CD14-positive monocyte (primary cell): ENCODE measurements around the gene CADM1. TPM values are rescaled to one million over a fixed set of nuclear protein-coding genes. Genes with fewer than 3 reads are reported as not detected.

ENCODE experiments used
- DNase-seq, 3 donors: peaks; one replicate each; pipeline ENCODE4 v3.0.0-alpha.2; 2011 to 2022
- H2AFZ ChIP-seq: 2 replicates; pipeline ENCODE4 v1.6.0; 2012; ENCODE audit warnings: mild to moderate bottlenecking, low read depth, low read length, inconsistent platforms; ENCODE audit not compliant: insufficient read depth, poor library complexity, severe bottlenecking
- H3K27ac ChIP-seq, 2 donors: 1 replicate in 1 of 2; 2 replicates in 1 of 2; pipeline ENCODE4 v1.5.1; 2012 to 2013; ENCODE audit warnings: low read length in 2 of 2, control low read depth in 1 of 2, inconsistent platforms in 1 of 2, low read depth in 1 of 2, mild to moderate bottlenecking in 1 of 2
- H3K27me3 ChIP-seq, 2 donors: one replicate each; pipeline versions ENCODE4 v1.6.0 to v1.6.1; 2011 to 2013; ENCODE audit warnings: low read length in 2 of 2; ENCODE audit not compliant: control insufficient read depth in 2 of 2, insufficient read depth in 2 of 2
- H3K36me3 ChIP-seq, 2 donors: replicated peaks in 1 of 2; 1 replicate in 1 of 2; 2 replicates in 1 of 2; pipeline versions ENCODE4 v1.5.1 to v1.6.1; 2012 to 2013; ENCODE audit warnings: low read length in 2 of 2, control low read depth in 1 of 2, inconsistent platforms in 1 of 2, mild to moderate bottlenecking in 1 of 2; ENCODE audit not compliant: insufficient read depth in 2 of 2, control insufficient read depth in 1 of 2
- H3K4me1 ChIP-seq, 2 donors: 1 replicate in 1 of 2; 2 replicates in 1 of 2; pipeline versions ENCODE4 v1.5.1 to v1.6.1; 2012 to 2013; ENCODE audit warnings: low read length in 2 of 2, control low read depth in 1 of 2, inconsistent platforms in 1 of 2, mild to moderate bottlenecking in 1 of 2, moderate library complexity in 1 of 2; ENCODE audit not compliant: insufficient read depth in 2 of 2, control insufficient read depth in 1 of 2
- H3K4me2 ChIP-seq: replicated peaks from 2 replicates; pipeline ENCODE3; 2012; ENCODE audit warnings: low read length, moderate library complexity, mild to moderate bottlenecking; ENCODE audit not compliant: poor library complexity, severe bottlenecking; ENCODE audit errors: extremely low read depth
- H3K4me3 ChIP-seq, 3 experiments: fragments of 200-600 bp in 1 of 3; sonication (generic) in 1 of 3; replicated peaks in 1 of 3; 1 replicate in 2 of 3; 2 replicates in 1 of 3; pipeline ENCODE4 v1.5.1; 2011 to 2013; ENCODE audit warnings: low read length in 3 of 3, mild to moderate bottlenecking in 3 of 3, control low read depth in 2 of 3, low read depth in 2 of 3, inconsistent platforms in 1 of 3, moderate library complexity in 1 of 3
- H3K79me2 ChIP-seq: 2 replicates; pipeline ENCODE4 v1.6.0; 2012; ENCODE audit warnings: mild to moderate bottlenecking, control low read depth, inconsistent platforms, low read length, moderate library complexity; ENCODE audit not compliant: insufficient read depth
- H3K9ac ChIP-seq: 2 replicates; pipeline ENCODE4 v1.6.0; 2017; ENCODE audit warnings: low read length, mild to moderate bottlenecking; ENCODE audit not compliant: insufficient read depth, poor library complexity, severe bottlenecking
- H3K9me3 ChIP-seq, 2 donors: replicated peaks in 1 of 2; 1 replicate in 1 of 2; 2 replicates in 1 of 2; pipeline versions ENCODE4 v1.5.1 to v1.6.1; 2012 to 2013; ENCODE audit warnings: low read length in 2 of 2, control low read depth in 1 of 2; ENCODE audit not compliant: control insufficient read depth in 1 of 2, insufficient read depth in 1 of 2
- H4K20me1 ChIP-seq: 2 replicates; pipeline ENCODE4 v1.6.0; 2012; ENCODE audit warnings: mild to moderate bottlenecking, low read length, control low read depth, moderate library complexity; ENCODE audit not compliant: insufficient read depth
- H3K27ac Mint-ChIP-seq, 7 donors: one replicate each; pipeline ENCODE4 v1.8.0; 2020; ENCODE audit warnings: mild to moderate bottlenecking in 7 of 7, mixed read lengths in 7 of 7, moderate library complexity in 6 of 7, inconsistent platforms in 2 of 7
- H3K27me3 Mint-ChIP-seq, 3 donors: one replicate each; pipeline ENCODE4 v1.8.0; 2021 to 2022; ENCODE audit warnings: low read depth in 3 of 3, mild to moderate bottlenecking in 3 of 3, mixed read lengths in 3 of 3, moderate library complexity in 3 of 3, inconsistent platforms in 1 of 3
- H3K36me3 Mint-ChIP-seq, 2 donors: one replicate each; pipeline ENCODE4 v1.8.0; 2020; ENCODE audit warnings: mixed read lengths in 2 of 2, inconsistent platforms in 1 of 2, mild to moderate bottlenecking in 1 of 2
- H3K4me1 Mint-ChIP-seq: one replicate; pipeline ENCODE4 v1.8.0; 2020; ENCODE audit warnings: mild to moderate bottlenecking, mixed read lengths
- H3K4me3 Mint-ChIP-seq, 2 donors: one replicate each; pipeline ENCODE4 v1.8.0; 2020; ENCODE audit warnings: mild to moderate bottlenecking in 2 of 2, mixed read lengths in 2 of 2, moderate library complexity in 1 of 2
- H3K9me3 Mint-ChIP-seq, 7 donors: one replicate each; pipeline ENCODE4 v1.8.0; 2020 to 2022; ENCODE audit warnings: mixed read lengths in 7 of 7, mild to moderate bottlenecking in 6 of 7, moderate library complexity in 6 of 7, inconsistent platforms in 2 of 7
- CTCF ChIP-seq: fragments of 200-600 bp; IDR thresholded peaks from one replicate; pipeline ENCODE4 v1.8.0; 2022; ENCODE audit warnings: antibody characterized with exemption, mild to moderate bottlenecking
- WGBS: methylation state at CpG from one replicate; pipeline ENCODE4 v1.1.5; 2013; ENCODE audit warnings: missing lambda C conversion rate; ENCODE audit not compliant: insufficient coverage; 5-methylcytosine and 5-hydroxymethylcytosine counted together
- intact Hi-C, 2 donors: fragments of 100-400 bp; cut with micrococcal nuclease; formaldehyde crosslinking; loops; one replicate each; pipeline versions ENCODE4 v1.15.0 to v1.15.1; 2023
- polyA plus RNA-seq, 3 donors: library from polyadenylated mRNA; depleted of rRNA in 1 of 3; unstranded in 2 of 3; stranded (reverse) in 1 of 3; fragments of 300-500 nt in 2 of 3; fragments of >200 nt in 1 of 3; fragmentation: Illumina TruSeq in 2 of 3; gene quantifications; 1 replicate in 2 of 3; 2 replicates in 1 of 3; pipeline ENCODE4 v1.2.3, GENCODE V29; 2012 to 2021

CADM1 gene
- polyA plus RNA-seq, 3 donors = not detected

- Histone ChIP-seq H3K4me2 (no peak overlapping the region), H3K27ac (no peak overlapping the region), H3K79me2 (no peaks in the 10 kb centered on the region), H3K4me1 (no peaks in the 10 kb centered on the region), H4K20me1 (no peaks in the 10 kb centered on the region), H3K27me3 (no peaks in the 10 kb centered on the region), H3K9me3 (peaks cover 0 to 5% of the 10 kb centered on the region in 2 donors), H3K9ac (no peak overlapping the region), H3K4me3 (no peak overlapping the region), H2AFZ (no peak overlapping the region), H3K36me3 (no peaks in the 10 kb centered on the region)
- peaks cover 0 to 1% (median 0%) of the 10 kb centered on the region in 3 donors for H3K27me3 Mint-ChIP-seq
- H3K27ac Mint-ChIP-seq = no peak overlapping the region
- peaks cover 0 to 9% (median 3%) of the 10 kb centered on the region in 7 donors for H3K9me3 Mint-ChIP-seq
- H3K4me1 Mint-ChIP-seq = no peaks in the 10 kb centered on the region
- intact Hi-C loops = no loop called here
- no peaks in the 10 kb centered on the region for H3K36me3 Mint-ChIP-seq
- DNase-seq = no peak
- no peak overlapping the region for H3K4me3 Mint-ChIP-seq
- no peak for TF ChIP-seq CTCF
- 40% methylated on average over 1 of the region's 3 CpGs for WGBS
Observed at GRCh38 chr11:115157247-115157646, 347.0 kb downstream of the CADM1 start.

- Histone ChIP-seq H3K27me3 (no peaks in the 10 kb centered on the region), H3K27ac (no peak overlapping the region), H3K4me3 (no peak overlapping the region), H3K4me2 (no peak overlapping the region), H3K4me1 (no peaks in the 10 kb centered on the region), H3K9ac (no peak overlapping the region), H4K20me1 (no peaks in the 10 kb centered on the region), H3K9me3 (peaks cover 0 to 5% of the 10 kb centered on the region in 2 donors), H3K79me2 (no peaks in the 10 kb centered on the region), H3K36me3 (no peaks in the 10 kb centered on the region), H2AFZ (no peak overlapping the region)
- no peak for DNase-seq
- no peaks in the 10 kb centered on the region for H3K4me1 Mint-ChIP-seq
- H3K27ac Mint-ChIP-seq = no peak overlapping the region
- H3K4me3 Mint-ChIP-seq = no peak overlapping the region
- H3K27me3 Mint-ChIP-seq = peaks cover 0 to 1% (median 0%) of the 10 kb centered on the region in 3 donors
- WGBS = no CpG with 5 or more reads among the region's 1 CpG
- intact Hi-C loops = no loop called here
- no peak for TF ChIP-seq CTCF
- H3K36me3 Mint-ChIP-seq = no peaks in the 10 kb centered on the region
- peaks cover 0 to 9% (median 3%) of the 10 kb centered on the region in 7 donors for H3K9me3 Mint-ChIP-seq
Observed at GRCh38 chr11:115155978-115156377, 348.2 kb downstream of the CADM1 start.
